Measurements from ENCODE around the gene FRAT1.

Gene FRAT1

GRCh38 chr10:97320480-97321031 is 1.5 kb downstream of the FRAT1 start:
- TF ChIP-seq CTCF (IDR thresholded peaks at IDR 0.05; ENCODE audit: low read depth, low read length) (no peak), EZH2phosphoT487 (IDR thresholded peaks at IDR 0.05; ENCODE audit: low read depth) (no peak)
- Histone ChIP-seq H3K79me2 (ENCODE audit: low read length) (no peaks in the 10 kb centered on the region), H3K27me3 (ENCODE audit: low read depth, low read length) (no peaks in the 10 kb centered on the region), H3K4me1 (ENCODE audit: low read length) (no peaks in the 10 kb centered on the region), H3K4me3 (ENCODE audit: low read length) (no peak overlapping the region), H3K9ac (ENCODE audit: low read length) (no peak overlapping the region), H2AFZ (ENCODE audit: low read depth, low read length) (no peak overlapping the region), H3K9me3 (ENCODE audit: insufficient read depth, low read length) (no peaks in the 10 kb centered on the region), H4K20me1 (ENCODE audit: insufficient read depth, low read length) (no peaks in the 10 kb centered on the region), H3K27ac (ENCODE audit: low read length) (no peak overlapping the region), H3K4me2 (ENCODE audit: low read length) (no peak overlapping the region), H3K36me3 (replicated peaks; ENCODE audit: low read depth, low read length) (no peaks in the 10 kb centered on the region)

- no peaks in the 10 kb centered on the region for H3K9me3 ChIP-seq (ENCODE audit: insufficient read depth, low read length)
- no peaks in the 10 kb centered on the region for H3K4me1 ChIP-seq (ENCODE audit: low read length)
- no peaks in the 10 kb centered on the region for H3K36me3 ChIP-seq (replicated peaks; ENCODE audit: low read depth, low read length)
- H3K9ac ChIP-seq (ENCODE audit: low read length) = no peak overlapping the region
- no peak overlapping the region for H3K27ac ChIP-seq (ENCODE audit: low read length)
- H4K20me1 ChIP-seq (ENCODE audit: insufficient read depth, low read length) = no peaks in the 10 kb centered on the region
- no peak overlapping the region for H3K4me3 ChIP-seq (ENCODE audit: low read length)
- H3K4me2 ChIP-seq (ENCODE audit: low read length) = no peak overlapping the region
- no peak overlapping the region for H2AFZ ChIP-seq (ENCODE audit: low read depth, low read length)
- no peaks in the 10 kb centered on the region for H3K79me2 ChIP-seq (ENCODE audit: low read length)
- H3K27me3 ChIP-seq (ENCODE audit: low read depth, low read length) = no peaks in the 10 kb centered on the region
- TF ChIP-seq CTCF (IDR thresholded peaks at IDR 0.05; ENCODE audit: low read depth, low read length) = no peak
- TF ChIP-seq EZH2phosphoT487 (IDR thresholded peaks at IDR 0.05; ENCODE audit: low read depth) = no peak
Measured at GRCh38 chr10:97321032-97321803, 2.1 kb downstream of the FRAT1 start.

- H2AFZ ChIP-seq (ENCODE audit: low read depth, low read length) = no peak overlapping the region
- no peaks in the 10 kb centered on the region for H3K79me2 ChIP-seq (ENCODE audit: low read length)
- TF ChIP-seq CTCF (IDR thresholded peaks at IDR 0.05; ENCODE audit: low read depth, low read length) = no peak
- TF ChIP-seq EZH2phosphoT487 (IDR thresholded peaks at IDR 0.05; ENCODE audit: low read depth) = no peak
- H3K4me3 ChIP-seq (ENCODE audit: low read length) = no peak overlapping the region
- H4K20me1 ChIP-seq (ENCODE audit: insufficient read depth, low read length) = no peaks in the 10 kb centered on the region
- H3K9ac ChIP-seq (ENCODE audit: low read length) = no peak overlapping the region
- H3K27me3 ChIP-seq (ENCODE audit: low read depth, low read length) = no peaks in the 10 kb centered on the region
- H3K4me2 ChIP-seq (ENCODE audit: low read length) = no peak overlapping the region
- H3K36me3 ChIP-seq (replicated peaks; ENCODE audit: low read depth, low read length) = no peaks in the 10 kb centered on the region
- no peaks in the 10 kb centered on the region for H3K9me3 ChIP-seq (ENCODE audit: insufficient read depth, low read length)
- H3K27ac ChIP-seq (ENCODE audit: low read length) = no peak overlapping the region
- H3K4me1 ChIP-seq (ENCODE audit: low read length) = no peaks in the 10 kb centered on the region
Measured at GRCh38 chr10:97321804-97322190, 2.7 kb downstream of the FRAT1 start.

GRCh38 chr10:97323501-97323900 is 4.4 kb downstream of the FRAT1 start:
- Histone ChIP-seq H3K27ac (ENCODE audit: low read length) (no peak overlapping the region), H3K27me3 (ENCODE audit: low read depth, low read length) (no peaks in the 10 kb centered on the region), H3K4me1 (ENCODE audit: low read length) (no peaks in the 10 kb centered on the region), H2AFZ (ENCODE audit: low read depth, low read length) (no peak overlapping the region), H4K20me1 (ENCODE audit: insufficient read depth, low read length) (no peaks in the 10 kb centered on the region), H3K36me3 (replicated peaks; ENCODE audit: low read depth, low read length) (no peaks in the 10 kb centered on the region), H3K9ac (ENCODE audit: low read length) (no peak overlapping the region), H3K79me2 (ENCODE audit: low read length) (no peaks in the 10 kb centered on the region), H3K9me3 (ENCODE audit: insufficient read depth, low read length) (no peaks in the 10 kb centered on the region), H3K4me2 (ENCODE audit: low read length) (no peak overlapping the region), H3K4me3 (ENCODE audit: low read length) (no peak overlapping the region)
- TF ChIP-seq EZH2phosphoT487 (IDR thresholded peaks at IDR 0.05; ENCODE audit: low read depth) (no peak), CTCF (IDR thresholded peaks at IDR 0.05; ENCODE audit: low read depth, low read length) (no peak)

All from OCI-LY3 (cell line).